Testis (tissue), 3 donors: ENCODE measurements around the gene ADGRD1. TPM values are rescaled to one million over a fixed set of nuclear protein-coding genes. Genes with fewer than 3 reads are reported as not detected.

Experiments
- DNase-seq: peaks from one replicate; pipeline ENCODE4 v3.0.0-alpha.2; 2019
- H3K27ac ChIP-seq, 2 donors: fragments of 200-600 bp; sonication (generic); one replicate each; pipeline ENCODE4 v1.5.1; 2019
- H3K27me3 ChIP-seq: fragments of 200-600 bp; sonication (generic); one replicate; pipeline ENCODE4 v1.5.1; 2019
- H3K36me3 ChIP-seq: fragments of 200-600 bp; sonication (generic); one replicate; pipeline ENCODE4 v1.5.1; 2017; ENCODE audit warnings: low read depth; ENCODE audit errors: missing control alignments
- H3K4me1 ChIP-seq: fragments of 200-600 bp; sonication (generic); one replicate; pipeline ENCODE4 v1.5.1; 2019
- H3K4me3 ChIP-seq, 2 donors: fragments of 200-600 bp; sonication (generic); one replicate each; pipeline ENCODE4 v1.5.1; 2017 to 2019
- H3K9me3 ChIP-seq: fragments of 200-600 bp; sonication (generic); one replicate; pipeline ENCODE4 v1.5.1; 2017
- CTCF ChIP-seq, 3 experiments: fragments of 450-650 bp in 2 of 3; fragments of 200-600 bp in 1 of 3; sonication (generic) in 1 of 3; IDR thresholded peaks; one replicate each; pipeline ENCODE4 v1.5.1; 2016 to 2019; ENCODE audit warnings: antibody characterized with exemption in 3 of 3, mild to moderate bottlenecking in 2 of 3, moderate library complexity in 1 of 3
- POLR2A ChIP-seq: fragments of 450-650 bp; IDR thresholded peaks from one replicate; pipeline ENCODE4 v1.6.1; 2017; ENCODE audit warnings: antibody characterized with exemption, mild to moderate bottlenecking, moderate library complexity
- WGBS, 2 donors: methylation state at CpG; one replicate each; pipeline ENCODE4 v1.1.5; 2018; 5-methylcytosine and 5-hydroxymethylcytosine counted together
- intact Hi-C: fragments of 100-400 bp; cut with DNase I; formaldehyde crosslinking; loops from one replicate; pipeline ENCODE4 v1.15.1; 2023; ENCODE audit warnings: low total_unique reads
- polyA plus RNA-seq: library from polyadenylated mRNA; stranded (reverse); fragments of 350-450 nt; fragmentation: Illumina TruSeq; extraction: RNeasy Lipid Tissue Mini Kit (QIAGEN cat#74804); gene quantifications from one replicate; pipeline ENCODE4 v1.2.3, GENCODE V29; 2014; ENCODE audit warnings: low read depth, low replicate concordance; ENCODE audit not compliant: insufficient read depth
- total RNA-seq, 2 donors: library from RNA; depleted of rRNA; stranded (reverse); fragments of >200 nt; gene quantifications; one replicate each; pipeline ENCODE4 v1.2.3, GENCODE V29; 2016

Gene ADGRD1
- total and polyA plus RNA-seq, 3 donors from 2014 or later, result 27.2 to 43.2 (median 42.8) TPM

GRCh38 chr12:131020326-131021153 lies 66.8 kb downstream of the ADGRD1 start:
- H3K4me3 ChIP-seq, result no peak overlapping the region

GRCh38 chr12:131021154-131021541 lies 67.4 kb downstream of the ADGRD1 start:
- H3K4me3 ChIP-seq, result no peak overlapping the region
- no peaks in the 10 kb centered on the region for H3K27me3 ChIP-seq
- H3K9me3 ChIP-seq, result no peaks in the 10 kb centered on the region
- no peak for DNase-seq
- WGBS, 2 donors, result 82 to 86% methylated on average over 20 of the region's 20 CpGs
- H3K4me1 ChIP-seq, result no peaks in the 10 kb centered on the region
- TF ChIP-seq POLR2A (no peak), CTCF (IDR thresholded peaks at IDR 0.05) (no peak)
- intact Hi-C loops, result no loop called here
- H3K27ac ChIP-seq, result no peak overlapping the region
- no peaks in the 10 kb centered on the region for H3K36me3 ChIP-seq

More at GRCh38 chr12:131020326-131021153, 66.8 kb downstream of the ADGRD1 start:
- H3K27me3 ChIP-seq, result no peaks in the 10 kb centered on the region
- 85 to 97% methylated on average over 3 to 13 of the region's 13 CpGs for WGBS, 2 donors
- DNase-seq, result no peak
- no peaks in the 10 kb centered on the region for H3K9me3 ChIP-seq
- TF ChIP-seq CTCF (IDR thresholded peaks at IDR 0.05), result no peak
- TF ChIP-seq POLR2A, result no peak
- no peak overlapping the region for H3K27ac ChIP-seq
- intact Hi-C loops, result no loop called here
- no peaks in the 10 kb centered on the region for H3K4me1 ChIP-seq
- H3K36me3 ChIP-seq, result no peaks in the 10 kb centered on the region

- H3K4me1 ChIP-seq, result no peaks in the 10 kb centered on the region
- H3K36me3 ChIP-seq, result no peaks in the 10 kb centered on the region
- no peak for DNase-seq
- no peaks in the 10 kb centered on the region for H3K27me3 ChIP-seq
- no peak for TF ChIP-seq CTCF (IDR thresholded peaks at IDR 0.05)
- no peak for TF ChIP-seq POLR2A
- no peaks in the 10 kb centered on the region for H3K9me3 ChIP-seq
- 91 to 92% methylated on average over 10 to 11 of the region's 11 CpGs for WGBS, 2 donors
- H3K4me3 ChIP-seq, result no peak overlapping the region
- H3K27ac ChIP-seq, result no peak overlapping the region
- intact Hi-C loops, result no loop called here
Observed at GRCh38 chr12:131024026-131024425, 70.3 kb downstream of the ADGRD1 start.

- Histone ChIP-seq H3K27me3 (no peaks in the 10 kb centered on the region), H3K4me1 (no peaks in the 10 kb centered on the region), H3K9me3 (no peaks in the 10 kb centered on the region), H3K36me3 (no peaks in the 10 kb centered on the region), H3K27ac (no peak overlapping the region), H3K4me3 (no peak overlapping the region)
- WGBS, 2 donors, result 81 to 83% methylated on average over 10 to 11 of the region's 11 CpGs
- no peak for DNase-seq
- TF ChIP-seq POLR2A (no peak), CTCF (IDR thresholded peaks at IDR 0.05) (no peak)
- intact Hi-C loops, result no loop called here
Observed at GRCh38 chr12:131024721-131025120, 71.0 kb downstream of the ADGRD1 start.

GRCh38 chr12:131025234-131025633 lies 71.5 kb downstream of the ADGRD1 start:
- WGBS, 2 donors, result 76 to 78% methylated on average over 11 of the region's 11 CpGs
- no peak for DNase-seq
- Histone ChIP-seq H3K27me3 (no peaks in the 10 kb centered on the region), H3K4me1 (no peaks in the 10 kb centered on the region), H3K27ac (no peak overlapping the region), H3K9me3 (no peaks in the 10 kb centered on the region), H3K36me3 (no peaks in the 10 kb centered on the region), H3K4me3 (no peak overlapping the region)
- intact Hi-C loops, result no loop called here
- TF ChIP-seq CTCF (IDR thresholded peaks at IDR 0.05) (no peak), POLR2A (no peak)
